GM12878 (cell line): ENCODE results near the gene CELF6. TPM values are rescaled to one million over a fixed set of nuclear protein-coding genes. Genes with fewer than 3 reads are reported as not detected.

Source experiments
- ATAC-seq: fragments of 200-7000 bp; cut with Tn5 transposase; 3 replicates; pipeline ENCODE4 v1.9.1; 2020; ENCODE audit warnings: mild to moderate bottlenecking, moderate library complexity
- BruUV-seq: library from RNA; stranded (reverse); fragments of 400-500 nt; replicated peaks from 2 replicates; lab custom pipeline; 2021; lab: Mats Ljungman, UMichigan
- CTCF ChIA-PET: fragments of 300-600 bp; sonication (Branson Sonifier 250); formaldehyde crosslinking; extraction: SDS; loops from one replicate; lab custom pipeline; 2021; ENCODE audit warnings: inconsistent platforms; lab: Yijun Ruan, JAX
- POLR2A ChIA-PET: fragments of 350-600 bp; formaldehyde crosslinking; extraction: SDS; loops from one replicate; lab custom pipeline; 2021; ENCODE audit warnings: inconsistent platforms; lab: Charles Lee
- RAD21 ChIA-PET: fragments of 300-600 bp; sonication (Branson Sonifier 250); formaldehyde crosslinking; loops from one replicate; lab custom pipeline; 2023; ENCODE audit warnings: antibody characterized with exemption; ENCODE audit not compliant: unreplicated experiment; lab: Charles Lee
- SMC1A ChIA-PET: fragments of 300-600 bp; sonication (Branson Sonifier 250); formaldehyde crosslinking; loops from one replicate; lab custom pipeline; 2023; ENCODE audit not compliant: unreplicated experiment, uncharacterized antibody; lab: Charles Lee
- DNase-seq: peaks from one replicate; pipeline ENCODE4 v3.0.0-alpha.2; 2011; ENCODE audit warnings: low read depth, low spot score
- FAIRE-seq: peaks from 3 replicates; lab custom pipeline; 2011; peaks lifted over from hg19 to GRCh38; lab: Jason Lieb, UNC
- H2AFZ ChIP-seq: 2 replicates; pipeline ENCODE4 v1.6.0; 2011; ENCODE audit warnings: low read depth, low read length, control low read depth; ENCODE audit not compliant: control insufficient read depth
- H3K27ac ChIP-seq: 2 replicates; pipeline ENCODE4 v1.5.1; 2011; ENCODE audit warnings: control low read depth; ENCODE audit not compliant: control insufficient read depth, insufficient read depth
- H3K27me3 ChIP-seq, 2 experiments: replicated peaks in 1 of 2; 2 replicates each; pipeline versions ENCODE4 v1.6.0 to v1.6.1; 2011; ENCODE audit warnings: low read length in 1 of 2; ENCODE audit not compliant: control insufficient read depth in 2 of 2, insufficient read depth in 2 of 2
- H3K36me3 ChIP-seq, 2 experiments: 2 replicates each; pipeline ENCODE4 v1.5.1; 2011; ENCODE audit warnings: low read length in 1 of 2; ENCODE audit not compliant: control insufficient read depth in 2 of 2, insufficient read depth in 2 of 2
- H3K4me1 ChIP-seq: 2 replicates; pipeline ENCODE4 v1.6.1; 2011; ENCODE audit warnings: mild to moderate bottlenecking, low read length, moderate library complexity, mixed read lengths; ENCODE audit not compliant: control insufficient read depth, insufficient read depth
- H3K4me2 ChIP-seq: 2 replicates; pipeline ENCODE4 v1.6.0; 2011; ENCODE audit warnings: control low read depth; ENCODE audit not compliant: control insufficient read depth, insufficient read depth
- H3K4me3 ChIP-seq: fragments of 200-600 bp; sonication (generic); 2 replicates; pipeline ENCODE4 v1.5.1; 2016
- H3K79me2 ChIP-seq: 2 replicates; pipeline ENCODE4 v1.6.0; 2011; ENCODE audit warnings: low read length; ENCODE audit not compliant: control insufficient read depth, insufficient read depth
- H3K9ac ChIP-seq: 2 replicates; pipeline ENCODE4 v1.8.0; 2011; ENCODE audit warnings: low read length, control low read depth, mixed read lengths; ENCODE audit not compliant: control insufficient read depth, insufficient read depth
- H3K9me3 ChIP-seq: replicated peaks from 3 replicates; pipeline ENCODE4 v1.5.1; 2011; ENCODE audit warnings: mild to moderate bottlenecking, low read length; ENCODE audit not compliant: control insufficient read depth, insufficient read depth
- H4K20me1 ChIP-seq: 2 replicates; pipeline ENCODE4 v1.6.0; 2011; ENCODE audit not compliant: control insufficient read depth, insufficient read depth
- CHD1 ChIP-seq: IDR thresholded peaks from 2 replicates; pipeline ENCODE4 v1.6.1; 2012; ENCODE audit warnings: low read depth, low read length, improper control_type of control experiment
- E2F4 ChIP-seq: IDR thresholded peaks from 2 replicates; pipeline ENCODE4 v1.6.1; 2012; ENCODE audit warnings: low read depth, low read length, improper control_type of control experiment
- EGR1 ChIP-seq, 2 experiments: IDR thresholded peaks; 1 replicate in 1 of 2; 2 replicates in 1 of 2; pipeline ENCODE4 v1.6.1; 2011 to 2012; ENCODE audit warnings: low read depth in 2 of 2, low read length in 2 of 2, borderline replicate concordance in 1 of 2, mild to moderate bottlenecking in 1 of 2, moderate library complexity in 1 of 2
- ESRRA ChIP-seq: IDR thresholded peaks from 2 replicates; pipeline ENCODE4 v1.6.1; 2012; ENCODE audit warnings: mild to moderate bottlenecking, low read length, improper control_type of control experiment
- IRF4 ChIP-seq: IDR thresholded peaks from 2 replicates; pipeline ENCODE4 v1.6.1; 2011; ENCODE audit warnings: low read depth, low read length
- KLF5 ChIP-seq: fragments of 450-650 bp; IDR thresholded peaks from 2 replicates; pipeline ENCODE4 v1.6.1; 2014; ENCODE audit warnings: mild to moderate bottlenecking; ENCODE audit not compliant: partially characterized antibody
- LARP7 ChIP-seq: fragments of 450-650 bp; IDR thresholded peaks from 2 replicates; pipeline ENCODE4 v1.6.1; 2017; ENCODE audit warnings: mild to moderate bottlenecking
- MEF2A ChIP-seq: IDR thresholded peaks from 2 replicates; pipeline ENCODE4 v1.6.1; 2011; ENCODE audit warnings: low read depth, mild to moderate bottlenecking, low read length, moderate library complexity; ENCODE audit not compliant: insufficient read depth
- MLLT1 ChIP-seq: fragments of 450-650 bp; IDR thresholded peaks from 2 replicates; pipeline ENCODE4 v1.6.1; 2016; ENCODE audit warnings: mild to moderate bottlenecking
- NBN ChIP-seq: fragments of 450-650 bp; IDR thresholded peaks from 2 replicates; pipeline ENCODE4 v1.6.1; 2016
- NR2C1 ChIP-seq: fragments of 450-650 bp; IDR thresholded peaks from 2 replicates; pipeline ENCODE4 v1.6.1; 2017; ENCODE audit warnings: antibody characterized with exemption, mild to moderate bottlenecking, moderate library complexity
- NR2C2 ChIP-seq: IDR thresholded peaks from 2 replicates; pipeline ENCODE4 v1.6.1; 2011; ENCODE audit warnings: borderline replicate concordance, low read depth; ENCODE audit not compliant: control insufficient read depth, insufficient read length
- POU2F2 ChIP-seq: IDR thresholded peaks from 3 replicates; pipeline ENCODE4 v1.6.1; 2011; ENCODE audit warnings: low read depth, mild to moderate bottlenecking, low read length, borderline replicate concordance
- RELA ChIP-seq: fragments of 450-650 bp; IDR thresholded peaks from 2 replicates; pipeline ENCODE4 v1.8.0; 2014; ENCODE audit warnings: borderline replicate concordance; ENCODE audit not compliant: partially characterized antibody
- SRF ChIP-seq, 2 experiments: IDR thresholded peaks; 2 replicates each; pipeline ENCODE4 v1.6.1; 2011; ENCODE audit warnings: low read depth in 2 of 2, low read length in 2 of 2, mild to moderate bottlenecking in 1 of 2, moderate library complexity in 1 of 2
- USF2 ChIP-seq: IDR thresholded peaks from 2 replicates; pipeline ENCODE4 v1.6.1; 2011; ENCODE audit warnings: low read depth, low read length, improper control_type of control experiment, borderline replicate concordance
- WGBS: methylation state at CpG from one replicate; pipeline ENCODE4 v1.1.6; 2016; ENCODE audit warnings: low lambda C conversion rate; ENCODE audit not compliant: insufficient replicate concordance, insufficient coverage; ENCODE audit errors: missing lambda C conversion rate; 5-methylcytosine and 5-hydroxymethylcytosine counted together
- in situ Hi-C: fragments of 300-500 bp; cut with MboI; formaldehyde crosslinking; loops from 9 replicates; pipeline ENCODE4 v1.14.3; 2018; ENCODE audit warnings: mixed read lengths
- intact Hi-C: fragments of 100-400 bp; cut with micrococcal nuclease; formaldehyde crosslinking; loops from one replicate; pipeline ENCODE4 v1.14.2; 2022; ENCODE audit not compliant: unreplicated experiment
- polyA plus RNA-seq, 11 experiments: library from polyadenylated mRNA; depleted of rRNA in 4 of 11; unstranded in 6 of 11; stranded (reverse) in 5 of 11; fragments of >200 nt; fragmentation: Nextera tagmentation in 4 of 11; fragmentation: Illumina TruSeq in 1 of 11; extraction: Ambion mirVana in 4 of 11; extraction: Trizol in 1 of 11; gene quantifications; 1 replicate in 1 of 11; 2 replicates in 10 of 11; pipeline versions ENCODE4 v1.2.1 to v1.2.3, GENCODE V29; 2011 to 2016; ENCODE audit warnings: inconsistent platforms in 2 of 11, missing spikeins in 2 of 11, low read depth in 1 of 11
- total RNA-seq, 4 experiments: library from RNA; depleted of rRNA in 3 of 4; stranded (reverse); fragments of >200 nt in 3 of 4; fragmentation: Illumina TruSeq in 1 of 4; extraction: Trizol in 1 of 4; gene quantifications; 2 replicates each; pipeline versions ENCODE4 v1.2.1 to v1.2.3, GENCODE V29; 2013 to 2021

CELF6 gene
- total and polyA plus RNA-seq, 10 of the 15 experiments (the other 5 are each of a cell fraction or from before 2014, with no cell fraction given), result 0.06 to 0.54 (median 0.23) TPM; not detected in 1

GRCh38 chr15:72269739-72270138 lies 50.2 kb downstream of the CELF6 start (continued):
- no peak for TF ChIP-seq USF2
- TF ChIP-seq EGR1 (IDR thresholded peaks at IDR 0.05; ENCODE audit: borderline replicate concordance in 1 of 2, low read depth in 2 of 2, low read length in 2 of 2), result no peak
- no peak for TF ChIP-seq NR2C2
- no peak for TF ChIP-seq E2F4
- no peak for TF ChIP-seq CHD1

- ChIA-PET POLR2A (no interaction called here), CTCF (interaction anchor here (1.4 kb wide), 1 partner anchor 37 kb away, joined by 4 read pairs; no protein-coding TSS in a partner anchor)
- TF ChIP-seq NBN (no peak), EGR1 (IDR thresholded peaks at IDR 0.05; ENCODE audit: borderline replicate concordance in 1 of 2, low read depth in 2 of 2, low read length in 2 of 2) (no peak), USF2 (no peak), RELA (no peak), KLF5 (no peak), MLLT1 (no peak), SRF (IDR thresholded peaks at IDR 0.05; ENCODE audit: low read depth in 2 of 2, low read length in 2 of 2) (no peak), MEF2A (no peak), IRF4 (no peak), POU2F2 (no peak), LARP7 (no peak), ESRRA (no peak), NR2C1 (no peak)
These were observed 54.9 kb downstream of the CELF6 start for GRCh38 chr15:72265031-72265430.

More at GRCh38 chr15:72265031-72265430, 54.9 kb downstream of the CELF6 start:
- H3K27me3 ChIP-seq, result no peaks in the 10 kb centered on the region
- no peak for DNase-seq
- H3K79me2 ChIP-seq, result peaks cover 3% of the 10 kb centered on the region
- H3K4me1 ChIP-seq, result no peaks in the 10 kb centered on the region
- no peak for FAIRE-seq
- BruUV-seq, result no TSS peak
- H2AFZ ChIP-seq, result no peak overlapping the region
- H3K36me3 ChIP-seq, result peaks cover 3 to 33% of the 10 kb centered on the region in 2 experiments
- H3K4me3 ChIP-seq, result no peak overlapping the region
- no peaks in the 10 kb centered on the region for H4K20me1 ChIP-seq
- RAD21 ChIA-PET, result no interaction called here
- no peak for ATAC-seq
- in situ Hi-C loops (no loop called here), intact Hi-C loops (no loop called here)
- SMC1A ChIA-PET, result no interaction called here
- no peak overlapping the region for H3K9ac ChIP-seq
- no peaks in the 10 kb centered on the region for H3K9me3 ChIP-seq
- 97% methylated on average over 5 of the region's 5 CpGs for WGBS
- no peak overlapping the region for H3K27ac ChIP-seq
- H3K4me2 ChIP-seq, result no peak overlapping the region
